Left hindlimb (tissue), 1 donor: ENCODE data around the gene TMPRSS11D.

Experiments
- DNase-seq: peaks from one replicate; pipeline ENCODE4 v3.0.0-alpha.2; 2018

TMPRSS11D gene

GRCh38 chr4:67883902-67884301, at the start of gene TMPRSS11D:
Gene TMPRSS11D, minus strand, starts transcription at chr4:67884002. Its CDS starts 69 bp downstream, at chr4:67883933.
- DNase-seq = no peak

- DNase-seq = no peak
These were observed 49.2 kb upstream of the TMPRSS11D start for GRCh38 chr4:67933038-67933437.

GRCh38 chr4:67931256-67931655, 47.5 kb upstream of the TMPRSS11D start:
- no peak for DNase-seq

- no peak for DNase-seq
These were observed 45.6 kb upstream of the TMPRSS11D start for GRCh38 chr4:67929426-67929825.

- DNase-seq = no peak
These were observed 44.7 kb upstream of the TMPRSS11D start for GRCh38 chr4:67928546-67928945.

GRCh38 chr4:67927251-67927650, 43.4 kb upstream of the TMPRSS11D start:
- DNase-seq = no peak

- DNase-seq = no peak
These were observed 42.7 kb upstream of the TMPRSS11D start for GRCh38 chr4:67926485-67926884.

- no peak for DNase-seq
These were observed 38.9 kb upstream of the TMPRSS11D start for GRCh38 chr4:67922697-67923096.

- no peak for DNase-seq
These were observed 34.6 kb upstream of the TMPRSS11D start for GRCh38 chr4:67918428-67918827.

GRCh38 chr4:67915400-67915966, 31.7 kb upstream of the TMPRSS11D start:
- no peak for DNase-seq

GRCh38 chr4:67912080-67912479, 28.3 kb upstream of the TMPRSS11D start:
- DNase-seq = no peak

- no peak for DNase-seq
These were observed 27.8 kb upstream of the TMPRSS11D start for GRCh38 chr4:67911638-67912037.

GRCh38 chr4:67911141-67911540, 27.3 kb upstream of the TMPRSS11D start:
- no peak for DNase-seq

GRCh38 chr4:67910585-67910905, 26.7 kb upstream of the TMPRSS11D start:
- no peak for DNase-seq

- no peak for DNase-seq
These were observed 26.2 kb upstream of the TMPRSS11D start for GRCh38 chr4:67909905-67910584.

- DNase-seq = no peak
These were observed 23.8 kb upstream of the TMPRSS11D start for GRCh38 chr4:67907650-67908049.

- no peak for DNase-seq
These were observed 15.3 kb upstream of the TMPRSS11D start for GRCh38 chr4:67899096-67899495.

GRCh38 chr4:67897686-67898085, 13.9 kb upstream of the TMPRSS11D start:
- no peak for DNase-seq

- no peak for DNase-seq
These were observed 12.7 kb upstream of the TMPRSS11D start for GRCh38 chr4:67896421-67897065.

GRCh38 chr4:67894659-67895058, 10.9 kb upstream of the TMPRSS11D start:
- DNase-seq = no peak

- DNase-seq = no peak
These were observed 9.1 kb upstream of the TMPRSS11D start for GRCh38 chr4:67892905-67893304.

- no peak for DNase-seq
These were observed 8.5 kb upstream of the TMPRSS11D start for GRCh38 chr4:67892253-67892652.

- DNase-seq = no peak
These were observed 7.8 kb upstream of the TMPRSS11D start for GRCh38 chr4:67891645-67892044.

- no peak for DNase-seq
These were observed 2.5 kb upstream of the TMPRSS11D start for GRCh38 chr4:67886281-67886680.

- DNase-seq = no peak
These were observed 2.0 kb upstream of the TMPRSS11D start for GRCh38 chr4:67885762-67886161.
